GM19452 (cell line): ENCODE data around the gene CYB5R3.

ENCODE experiments used
- ATAC-seq: cut with Tn5 transposase; IDR thresholded peaks from one replicate; pipeline ENCODE4 v1.9.1; 2021; ENCODE audit not compliant: unreplicated experiment

Gene CYB5R3

GRCh38 chr22:42649246-42650099, at the start of gene CYB5R3:
Gene CYB5R3, minus strand, starts transcription at chr22:42649392. Its CDS starts 77 bp downstream, at chr22:42649315.
- peak; percentile 57 for ATAC-seq

GRCh38 chr22:42697542-42698013, 48.4 kb upstream of the CYB5R3 start:
- ATAC-seq: no peak

GRCh38 chr22:42696331-42696967, 47.3 kb upstream of the CYB5R3 start:
- no peak for ATAC-seq

- no peak for ATAC-seq
Observed at GRCh38 chr22:42695294-42695693, 46.1 kb upstream of the CYB5R3 start.

- ATAC-seq: no peak
Observed at GRCh38 chr22:42693763-42694683, 44.8 kb upstream of the CYB5R3 start.

GRCh38 chr22:42693055-42693762, 44.0 kb upstream of the CYB5R3 start:
- ATAC-seq: no peak

- ATAC-seq: no peak
Observed at GRCh38 chr22:42692239-42693054, 43.3 kb upstream of the CYB5R3 start.

GRCh38 chr22:42691440-42691839, 42.2 kb upstream of the CYB5R3 start:
- no peak for ATAC-seq

GRCh38 chr22:42688241-42689211, 39.3 kb upstream of the CYB5R3 start:
- ATAC-seq: no peak

- ATAC-seq: no peak
Observed at GRCh38 chr22:42686756-42687491, 37.7 kb upstream of the CYB5R3 start.

GRCh38 chr22:42685941-42686653, 36.9 kb upstream of the CYB5R3 start:
- no peak for ATAC-seq

- ATAC-seq: no peak
Observed at GRCh38 chr22:42684462-42685195, 35.4 kb upstream of the CYB5R3 start.

- no peak for ATAC-seq
Observed at GRCh38 chr22:42683578-42684283, 34.5 kb upstream of the CYB5R3 start.

GRCh38 chr22:42682113-42682851, 33.1 kb upstream of the CYB5R3 start:
- no peak for ATAC-seq

GRCh38 chr22:42680648-42681047, 31.5 kb upstream of the CYB5R3 start:
- no peak for ATAC-seq
